Effector CD4-positive, alpha-beta T cell (primary cell): ENCODE data around the gene SCYGR1.
"Not testable (repeated sequence)": the region's sequence is repeated elsewhere in the genome, so short reads cannot be mapped to it uniquely, and the experiment has no call there.

ENCODE experiments used
- DNase-seq: peaks from one replicate; pipeline ENCODE4 v3.0.0-alpha.2; 2020

SCYGR1 gene

DNA sequence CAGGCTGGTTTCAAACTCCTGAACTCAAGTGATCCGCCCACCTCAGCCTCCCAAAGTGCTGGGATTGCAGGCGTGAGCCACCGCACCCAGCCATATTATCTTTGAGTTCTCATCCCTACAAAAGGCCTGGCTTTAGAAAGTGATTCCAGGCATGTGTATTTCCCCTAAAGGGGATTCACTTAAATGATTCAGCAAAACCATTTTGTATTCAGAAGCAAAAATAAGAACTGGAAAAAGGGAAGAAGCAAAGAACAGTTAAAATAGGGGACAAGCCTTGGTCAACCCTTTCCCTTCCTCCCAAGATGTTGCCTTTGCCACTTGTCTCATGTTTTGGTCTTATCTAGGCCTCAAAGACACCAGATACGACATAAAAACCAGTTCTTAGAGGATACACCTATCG, 19.2 kb downstream of the SCYGR1 start:
- DNase-seq = no peak

DNA sequence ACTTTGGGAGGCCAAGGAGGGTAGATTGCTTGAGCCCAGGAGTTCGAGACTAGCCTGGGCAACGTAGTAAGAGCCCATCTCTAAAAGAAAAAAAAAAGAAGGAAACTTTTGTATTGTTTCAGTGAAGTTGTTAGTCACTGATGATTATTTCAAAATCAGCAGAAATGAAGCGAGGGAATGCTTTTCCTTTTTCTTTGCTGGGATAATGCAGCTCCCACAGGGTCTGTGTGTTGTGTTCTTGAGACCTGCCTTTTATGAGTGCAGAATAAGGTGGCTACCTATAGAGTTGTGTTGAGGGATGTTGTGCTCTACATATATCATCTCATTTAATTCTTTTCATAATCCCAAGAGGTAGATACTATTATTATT, 20.3 kb downstream of the SCYGR1 start:
- DNase-seq = no peak

DNA sequence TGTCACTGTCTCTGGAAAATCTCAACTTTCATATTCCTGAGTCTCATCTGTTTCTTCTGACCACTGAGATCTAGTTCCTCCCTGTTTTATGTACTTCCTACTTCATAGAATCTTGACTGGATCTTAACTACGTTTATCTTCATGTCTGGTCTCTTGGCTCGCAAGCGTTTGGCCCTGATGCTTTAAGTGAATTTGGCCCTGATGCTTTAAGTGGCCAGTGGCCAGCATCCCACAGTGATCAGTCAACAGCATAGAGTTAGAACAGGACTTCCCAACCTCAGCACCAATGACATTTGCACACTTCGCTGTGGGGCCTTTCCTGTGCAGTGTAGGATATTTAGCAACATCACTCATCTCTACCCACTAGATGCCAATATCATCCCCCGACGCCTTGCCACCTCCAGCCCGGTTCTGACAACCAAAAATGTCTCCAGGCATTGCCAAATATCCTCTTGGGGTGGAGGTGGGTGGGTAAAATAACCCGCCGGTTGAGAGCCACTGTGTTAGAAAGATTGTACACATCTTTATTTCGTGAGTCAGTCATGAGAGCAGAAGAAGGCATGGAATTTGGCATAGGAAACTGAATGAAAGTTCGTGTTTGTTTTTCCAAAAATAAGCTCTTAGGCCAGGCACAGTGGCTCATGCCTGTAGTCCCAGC, 20.9 kb downstream of the SCYGR1 start:
- DNase-seq = no peak

DNA sequence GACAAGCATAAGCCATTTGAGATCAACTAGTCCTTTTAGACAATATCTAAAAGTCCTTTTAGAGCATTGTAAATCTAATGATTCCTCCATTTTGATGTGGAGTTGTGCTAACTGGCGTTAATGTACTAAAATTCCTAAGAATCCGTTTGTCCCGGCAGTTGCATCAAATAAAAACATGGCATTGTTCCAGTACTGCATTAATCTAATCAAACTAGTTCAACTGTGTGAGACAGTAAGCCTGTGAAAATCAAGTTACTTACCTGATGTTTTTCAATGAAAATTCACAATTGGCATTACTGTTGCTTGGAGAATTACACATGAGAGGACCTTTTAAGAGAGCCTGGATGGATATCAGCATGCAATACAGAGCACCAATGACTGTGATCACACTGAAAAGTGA, 21.9 kb downstream of the SCYGR1 start:
- no peak for DNase-seq

DNA sequence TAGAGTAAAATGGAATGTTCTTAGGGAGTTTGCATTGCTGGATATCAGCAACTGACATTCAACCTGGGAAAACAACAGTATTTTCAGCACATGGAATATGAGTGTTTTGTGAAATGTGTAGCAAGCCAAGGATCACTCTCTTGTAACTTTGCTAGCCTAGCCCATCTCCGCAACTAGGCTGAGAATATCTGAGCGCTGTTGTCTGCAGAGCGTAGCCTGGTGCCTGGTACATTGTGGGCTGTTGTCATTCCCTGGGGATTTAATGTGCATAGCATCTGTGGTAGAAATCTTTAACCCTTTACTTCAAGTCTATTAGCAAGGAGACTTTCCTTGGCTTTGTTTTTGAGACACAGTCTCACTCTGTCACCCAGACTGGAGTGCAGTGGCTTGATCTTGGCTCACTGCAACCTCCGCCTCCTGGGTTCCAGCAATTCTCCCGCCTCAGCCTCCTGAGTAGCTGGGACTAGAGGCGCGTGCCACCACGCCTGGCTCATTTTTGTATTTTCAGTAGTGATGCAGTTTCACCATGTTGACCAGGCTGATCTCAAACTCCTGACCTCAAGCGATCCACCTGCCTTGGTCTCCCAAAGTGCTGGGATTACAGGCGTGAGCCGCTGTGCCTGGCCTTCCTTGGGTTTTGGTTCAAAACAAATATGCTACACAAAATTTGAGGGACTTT, 23.0 kb downstream of the SCYGR1 start:
- DNase-seq = not testable (repeated sequence)

DNA sequence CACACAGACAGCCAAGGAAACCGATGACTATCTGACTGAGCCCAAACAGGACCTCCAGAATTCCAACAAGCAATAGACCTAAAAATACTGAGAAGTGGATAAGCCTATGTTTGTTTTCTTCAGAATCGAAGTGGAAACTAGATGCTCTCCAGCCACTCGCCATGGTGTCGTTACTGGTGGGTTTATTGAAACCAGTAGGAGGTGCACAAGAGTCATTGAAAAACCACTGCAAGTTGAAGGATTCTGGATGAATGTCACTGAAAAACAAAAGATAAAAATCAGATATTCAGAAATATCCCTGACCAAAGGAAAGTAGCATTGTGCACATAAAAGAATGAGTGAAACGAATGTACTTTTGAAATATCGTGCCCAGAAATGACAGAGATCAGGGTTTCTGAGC, 24.0 kb downstream of the SCYGR1 start:
- no peak for DNase-seq

DNA sequence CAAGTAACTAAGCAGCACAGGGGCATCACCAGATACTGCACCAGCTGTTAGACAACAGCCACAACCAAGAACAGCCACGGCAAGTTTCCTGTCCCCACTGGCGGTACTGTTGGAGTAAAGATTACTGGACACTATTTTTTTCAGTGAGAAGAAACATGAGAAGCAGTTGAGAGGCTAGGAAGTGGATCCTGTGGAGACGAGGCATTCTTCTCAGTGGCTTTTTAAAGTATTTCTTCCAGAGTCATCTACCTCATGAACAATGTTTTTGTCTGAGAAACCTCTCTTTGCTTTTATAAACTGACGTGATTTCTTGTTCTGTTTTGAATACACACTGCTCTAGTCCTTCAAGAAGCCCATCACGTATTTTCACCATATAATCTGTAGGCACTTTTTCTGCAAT, 27.4 kb downstream of the SCYGR1 start:
- no peak for DNase-seq

DNA sequence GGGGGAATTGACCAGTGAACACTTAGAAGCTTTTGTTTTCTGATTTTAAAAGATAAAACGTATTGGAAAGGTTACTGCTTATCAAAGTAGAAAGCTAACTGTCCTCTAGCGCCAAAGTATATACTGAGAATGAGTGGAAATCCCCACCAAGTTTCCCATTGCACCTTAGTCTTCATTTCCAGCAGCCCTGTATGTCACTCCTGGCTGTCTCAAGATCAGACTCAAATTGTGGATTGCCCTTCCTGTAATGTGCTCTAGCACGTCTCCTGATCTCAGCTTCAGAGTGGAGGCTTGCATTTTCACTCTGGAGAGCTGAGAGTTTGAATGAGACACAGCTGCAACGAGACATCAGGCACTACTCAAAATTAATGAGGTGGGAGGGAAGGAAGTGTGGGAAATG, 36.1 kb downstream of the SCYGR1 start:
- no peak for DNase-seq

DNA sequence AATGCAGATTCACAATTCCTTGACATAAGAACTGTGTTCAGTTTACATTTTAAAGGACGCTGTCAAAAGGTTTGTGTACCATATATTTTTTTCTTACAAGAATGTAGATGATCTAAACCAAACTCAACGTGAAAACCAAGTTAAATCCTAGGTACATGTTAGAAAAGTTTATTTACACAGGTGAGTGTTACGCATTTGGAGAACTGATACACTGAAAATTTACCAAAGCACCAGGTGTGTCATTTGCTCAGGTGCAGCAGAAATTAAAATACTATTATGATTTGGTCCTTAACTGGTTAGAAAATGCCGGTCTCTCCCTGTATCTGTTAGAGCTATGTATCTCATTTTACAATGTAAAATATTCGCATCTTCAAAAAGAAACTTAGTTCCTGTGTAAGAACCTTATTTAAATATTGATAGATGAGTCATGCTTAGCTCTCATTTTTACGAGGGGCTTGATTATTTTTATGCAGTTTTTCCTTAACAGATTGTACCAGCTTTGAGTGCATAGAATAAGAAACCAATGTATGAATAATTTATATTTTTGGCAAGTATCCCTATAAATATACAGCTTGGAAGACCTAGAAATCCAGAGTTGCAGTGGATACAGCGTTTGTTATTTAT, 37.6 kb downstream of the SCYGR1 start:
- DNase-seq = no peak

DNA sequence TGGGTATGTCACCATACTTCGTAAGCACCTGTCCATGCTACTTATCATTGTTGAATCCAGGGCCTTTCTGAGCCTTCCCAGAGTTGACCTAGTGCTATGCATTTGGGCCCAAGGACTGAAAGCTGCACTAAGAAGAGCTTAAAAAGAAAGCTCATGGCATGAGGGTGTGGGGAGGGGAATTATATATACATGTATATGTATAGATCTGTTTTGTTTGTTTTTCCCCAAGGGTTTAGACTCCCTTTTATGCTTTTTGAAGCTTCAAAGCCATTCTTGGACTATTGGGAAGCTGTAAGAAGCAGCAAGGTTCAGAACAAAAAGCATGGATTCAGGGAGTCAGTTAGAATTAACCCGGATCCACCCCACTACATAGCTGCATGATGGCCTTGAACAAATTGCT, 39.4 kb downstream of the SCYGR1 start:
- no peak for DNase-seq

DNA sequence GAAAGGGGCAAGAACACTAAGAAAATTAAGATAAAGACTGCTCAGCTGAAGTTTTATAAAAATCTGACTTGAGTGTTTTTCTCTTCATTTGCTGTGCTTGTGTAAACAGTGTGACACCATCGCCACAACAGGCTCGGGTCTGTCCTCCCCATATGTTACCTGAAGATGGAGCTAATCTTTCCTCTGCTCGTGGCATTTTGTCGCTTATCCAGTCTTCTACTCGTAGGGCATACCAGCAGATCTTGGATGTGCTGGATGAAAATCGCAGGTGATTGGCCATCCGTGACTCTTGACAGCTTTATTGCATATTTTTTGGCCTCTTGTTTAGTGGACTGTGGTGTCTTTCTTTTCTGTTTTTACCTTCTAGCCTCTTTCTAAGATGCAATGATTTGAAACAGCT, 40.6 kb downstream of the SCYGR1 start:
- no peak for DNase-seq

DNA sequence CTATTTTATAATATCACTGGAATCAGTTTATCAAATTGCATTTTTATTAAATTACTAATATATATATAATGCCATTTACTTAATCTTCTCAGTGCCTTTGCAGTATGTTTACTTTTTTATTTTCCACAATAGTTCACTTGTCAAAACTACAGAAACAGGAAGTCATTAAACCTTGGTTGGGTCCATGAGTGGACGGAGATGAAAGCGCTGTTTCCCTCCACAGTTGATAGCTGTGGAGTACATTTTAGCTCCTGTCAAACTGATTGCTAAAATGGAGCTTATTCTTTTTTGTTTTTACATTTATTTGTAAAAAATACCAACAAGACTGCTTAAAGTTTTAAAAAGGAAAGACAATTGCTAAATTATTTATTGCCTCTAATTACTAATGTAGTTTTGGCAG, 43.5 kb downstream of the SCYGR1 start:
- DNase-seq = no peak

DNA sequence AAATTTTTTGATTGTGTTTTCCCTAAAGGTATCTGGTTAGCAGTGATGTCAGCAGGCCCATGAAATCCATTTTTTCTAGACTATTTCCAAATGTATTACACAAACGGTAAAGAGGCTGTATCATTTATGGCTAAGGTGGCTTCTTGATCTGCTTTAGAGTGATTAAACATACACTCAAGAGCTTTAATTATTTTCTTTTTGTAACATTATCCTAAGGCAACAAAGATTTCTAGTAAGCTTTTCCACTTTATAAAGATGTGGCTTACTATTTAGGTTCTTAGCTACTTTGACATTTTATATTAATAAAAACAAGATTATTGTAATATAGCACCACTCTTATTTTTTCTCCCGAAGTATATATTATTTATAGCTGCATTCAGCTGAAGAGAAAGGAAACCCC, 46.2 kb downstream of the SCYGR1 start:
- DNase-seq = no peak

DNA sequence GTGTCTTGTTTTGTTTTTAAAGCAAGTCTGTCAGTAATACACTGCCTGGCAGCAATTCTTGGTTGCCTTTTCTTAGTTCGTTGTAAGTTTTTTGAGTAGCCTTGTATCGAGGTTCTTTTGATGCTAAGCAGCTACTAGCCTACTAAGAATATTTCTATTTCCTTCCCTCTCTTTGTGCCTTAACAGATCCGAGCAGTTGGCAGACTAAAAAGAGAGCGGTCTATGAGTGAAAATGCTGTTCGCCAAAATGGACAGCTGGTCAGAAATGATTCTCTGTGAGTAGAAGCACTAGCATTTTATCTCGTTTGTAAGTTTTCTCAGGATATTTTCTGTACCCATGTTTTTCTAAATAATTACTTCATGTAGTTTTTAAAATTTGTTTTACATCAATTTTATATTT, 47.6 kb downstream of the SCYGR1 start:
- no peak for DNase-seq

DNA sequence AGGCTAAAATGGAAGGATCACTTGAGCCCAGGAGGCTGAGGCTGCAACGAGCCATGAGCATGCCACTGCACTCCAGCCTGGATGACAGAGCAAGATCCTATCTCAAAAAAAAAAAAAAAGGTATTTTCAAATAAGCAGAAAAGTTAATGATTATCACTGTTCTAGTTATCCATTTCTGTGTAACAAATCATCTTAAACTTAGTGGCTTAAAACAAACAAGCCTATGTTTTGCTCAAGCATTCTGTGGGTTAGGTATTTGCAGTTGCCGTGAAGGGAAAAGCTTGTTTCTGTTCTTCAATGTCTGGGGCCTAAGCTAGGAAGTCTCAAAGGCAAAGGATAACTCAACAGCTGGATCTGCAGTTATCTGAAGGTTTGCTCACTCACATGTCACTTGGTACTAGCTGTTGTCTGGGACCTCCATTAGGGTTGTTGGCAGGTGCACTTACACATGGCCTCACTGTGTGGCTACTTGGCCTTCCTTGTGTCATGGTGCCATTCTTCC, 48.6 kb downstream of the SCYGR1 start:
- no peak for DNase-seq
